Measurements from ENCODE around the gene CDCP2.

GRCh38 chr1:54144366-54144765 lies 8.4 kb downstream of the CDCP2 start:
- TF ChIP-seq CTCF (IDR thresholded peaks at IDR 0.05; ENCODE audit: low read length) (no peak), EZH2 (IDR thresholded peaks at IDR 0.05; ENCODE audit: borderline replicate concordance, low read length) (no peak)
